Stimulated activated CD4-positive, alpha-beta T cell treated with anti-CD3 and anti-CD28 coated beads, Interleukin-2, amount 100 ng/mL, for 48 hours (primary cell): Measurements from ENCODE around the gene PTTG1IP.
A peak's percentile ranks its signal among the peaks of the same experiment; 100 is the strongest.
"Not testable (repeated sequence)": the region's sequence is repeated elsewhere in the genome, so short reads cannot be mapped to it uniquely, and the experiment has no call there.

Source experiments
- DNase-seq, 2 donors: peaks; one replicate each; pipeline ENCODE4 v3.0.0-alpha.2; 2020

The PTTG1IP gene

GRCh38 chr21:44880405-44881197, 7.1 kb upstream of the PTTG1IP start:
- DNase-seq, result no peak

- DNase-seq, result not testable (repeated sequence)
These were observed 5.7 kb upstream of the PTTG1IP start for GRCh38 chr21:44879238-44879637.

DNA sequence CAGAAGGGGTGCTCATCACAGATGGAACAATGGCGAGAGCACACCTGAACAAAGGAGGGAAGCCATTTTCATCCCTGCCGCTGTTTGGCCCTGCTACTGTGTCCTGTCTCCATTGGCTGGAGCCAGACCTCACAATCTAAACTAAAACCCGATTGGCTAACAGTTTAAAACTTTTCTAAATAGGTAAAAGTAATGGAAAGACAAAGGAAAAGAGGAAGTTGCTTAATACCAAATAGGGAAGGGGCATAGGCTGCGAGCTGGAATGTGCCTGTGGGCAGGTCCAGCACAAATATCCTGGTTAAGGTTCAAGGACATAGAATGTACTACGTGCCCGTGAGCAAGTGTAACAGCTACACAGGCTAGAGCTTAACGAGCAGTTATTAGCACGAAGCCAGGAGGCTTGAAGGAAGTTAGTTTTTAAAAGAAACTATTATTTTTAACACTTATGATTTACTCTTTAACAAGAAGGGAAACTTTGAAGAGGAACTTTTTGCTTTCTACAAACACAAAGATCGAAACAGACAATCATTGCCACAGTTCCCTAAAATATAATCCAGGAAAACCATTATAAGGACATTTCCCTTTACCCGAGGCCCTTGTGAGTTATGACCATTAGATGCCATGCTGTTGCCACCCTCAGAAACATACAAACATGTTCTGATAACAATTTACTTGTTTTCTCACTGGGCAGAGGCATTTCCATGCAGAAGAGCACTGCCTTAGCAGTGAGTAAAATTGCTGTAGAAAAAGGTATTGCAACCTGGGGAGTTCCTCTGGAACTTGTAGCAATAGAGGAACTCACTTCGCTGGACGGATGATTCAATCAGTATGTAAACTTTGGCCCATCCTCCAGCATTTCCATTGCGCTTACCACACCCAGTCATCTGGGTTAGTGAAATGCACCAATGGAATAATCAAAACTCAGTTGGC, 4.8 kb upstream of the PTTG1IP start:
- no peak for DNase-seq

DNA sequence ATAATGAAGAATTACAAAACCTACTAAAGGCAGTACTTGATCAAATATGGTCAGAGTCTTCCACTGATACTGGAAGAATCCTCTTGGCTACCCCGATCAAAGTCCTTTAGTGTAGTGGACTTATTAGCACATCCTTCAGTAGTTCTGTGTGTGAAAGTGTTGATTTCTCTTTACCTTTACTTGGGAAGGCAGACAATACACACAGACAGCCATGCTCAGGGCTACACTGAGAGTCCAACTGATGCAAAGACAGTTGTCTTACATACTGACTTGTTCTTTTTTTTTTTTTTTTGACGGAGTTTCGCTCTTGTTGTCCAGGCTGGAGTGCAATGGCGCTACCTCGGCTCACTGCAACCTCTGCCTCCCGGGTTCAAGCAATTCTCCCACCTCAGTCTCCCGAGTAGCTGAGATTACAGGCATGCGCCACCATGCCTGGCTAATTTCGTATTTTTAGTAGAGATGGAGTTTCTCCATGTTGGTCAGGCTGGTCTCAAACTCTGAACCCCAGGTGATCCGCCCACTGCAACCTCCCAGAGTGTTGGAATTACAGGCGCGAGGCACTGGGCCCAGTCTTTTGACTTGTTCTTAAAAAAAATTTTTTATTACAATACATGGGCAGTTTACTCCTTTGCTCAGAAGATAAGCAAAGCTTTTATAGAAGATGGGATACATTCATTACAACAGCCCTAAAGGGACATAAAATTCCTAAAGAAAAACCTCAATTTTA, 3.5 kb upstream of the PTTG1IP start:
- DNase-seq, result no peak

DNA sequence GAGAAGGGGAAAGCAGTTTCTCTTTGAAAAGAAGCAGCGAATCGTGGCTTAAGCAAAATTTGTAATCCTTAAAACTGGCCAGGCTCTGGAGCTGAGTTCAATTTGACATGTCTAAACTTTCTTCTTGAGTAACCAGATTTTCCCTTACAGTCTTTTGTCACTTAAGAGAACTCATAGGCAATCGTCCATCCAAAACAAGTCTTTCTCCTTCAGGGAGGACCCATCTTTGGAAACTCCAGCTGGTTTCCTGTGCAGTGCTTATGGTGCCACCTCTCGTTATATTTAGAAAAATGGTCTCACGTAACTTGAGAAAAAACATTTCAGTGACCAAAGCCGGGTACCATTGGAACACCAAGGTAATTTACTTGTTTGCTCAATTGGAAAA, 1.8 kb upstream of the PTTG1IP start:
- no peak for DNase-seq

- peak in 1 of 2 donors; percentile 33 for DNase-seq
These were observed 1.2 kb upstream of the PTTG1IP start for GRCh38 chr21:44874497-44875315.

- DNase-seq, result no peak
These were observed 678 bp upstream of the PTTG1IP start for GRCh38 chr21:44874240-44874496.

GRCh38 chr21:44872649-44873355, 688 bp downstream of the PTTG1IP start:
- no peak for DNase-seq

DNA sequence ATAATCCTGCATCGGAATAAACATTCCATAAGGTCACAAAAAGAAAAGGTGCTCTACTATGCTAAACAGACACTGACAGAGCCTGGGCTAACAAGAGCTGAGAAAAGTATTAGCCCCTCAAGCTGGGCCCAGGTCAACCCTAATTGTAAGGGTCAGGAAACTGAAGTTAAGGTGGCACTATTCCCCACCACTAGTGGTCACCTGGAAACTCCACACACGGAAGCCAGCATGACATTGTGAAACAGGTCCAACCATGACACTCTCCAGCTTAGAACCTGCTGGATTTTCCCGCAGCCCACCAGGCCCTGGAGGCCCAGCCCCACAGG, 1.2 kb downstream of the PTTG1IP start:
- no peak for DNase-seq

DNA sequence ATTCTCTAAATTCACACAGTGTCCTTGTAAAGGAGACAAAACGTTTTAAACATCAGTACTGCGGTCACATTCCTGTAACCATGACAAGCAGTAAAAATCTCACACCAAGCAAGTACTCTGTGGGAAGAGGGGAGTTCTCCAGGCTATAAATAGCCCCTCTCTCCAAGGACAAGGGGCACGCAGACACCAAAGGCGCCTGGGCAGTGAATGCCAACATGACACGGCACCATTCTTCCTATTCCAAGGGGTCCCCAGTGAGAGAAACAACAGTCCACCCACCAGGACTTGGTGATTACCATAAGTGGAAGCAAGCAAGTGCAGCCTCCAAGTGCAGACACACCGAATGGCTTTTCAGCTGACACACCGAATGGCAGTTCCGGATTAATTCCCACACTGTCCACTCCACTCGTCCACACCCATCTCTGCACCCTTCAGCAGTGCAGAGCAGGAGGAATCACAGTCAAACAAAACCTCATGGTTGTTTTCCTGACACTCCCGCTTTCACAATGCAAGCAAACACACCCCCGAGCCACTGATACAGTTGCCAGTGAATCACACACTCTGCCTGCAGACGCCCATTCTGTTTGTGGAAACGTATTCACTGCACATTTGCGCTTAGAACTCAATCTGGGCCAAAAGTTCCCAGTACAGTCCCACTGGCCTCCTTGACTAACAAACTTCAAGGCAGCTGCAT, 1.8 kb downstream of the PTTG1IP start:
- no peak for DNase-seq

- no peak for DNase-seq
These were observed 2.6 kb downstream of the PTTG1IP start for GRCh38 chr21:44870748-44871495.

- DNase-seq, result no peak
These were observed 3.4 kb downstream of the PTTG1IP start for GRCh38 chr21:44869781-44870747.

DNA sequence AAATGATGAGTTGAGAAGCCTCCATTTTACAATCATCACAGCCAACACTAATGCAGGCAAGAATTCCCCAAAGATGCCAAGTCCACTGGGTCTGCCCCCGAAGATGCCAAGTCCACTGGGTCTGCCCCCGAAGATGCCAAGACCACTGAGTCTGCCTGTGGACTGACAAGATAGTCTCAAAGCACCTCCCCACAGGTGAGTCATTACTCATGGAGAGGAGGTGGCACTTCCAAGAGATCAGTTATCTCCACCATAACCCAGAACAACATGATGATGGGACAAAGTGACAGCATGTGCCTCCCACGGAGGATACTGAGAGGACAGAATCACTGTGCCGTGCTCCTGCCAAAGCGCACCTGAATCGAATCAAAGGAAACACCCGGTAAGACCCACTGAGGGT, 4.8 kb downstream of the PTTG1IP start:
- no peak for DNase-seq

DNA sequence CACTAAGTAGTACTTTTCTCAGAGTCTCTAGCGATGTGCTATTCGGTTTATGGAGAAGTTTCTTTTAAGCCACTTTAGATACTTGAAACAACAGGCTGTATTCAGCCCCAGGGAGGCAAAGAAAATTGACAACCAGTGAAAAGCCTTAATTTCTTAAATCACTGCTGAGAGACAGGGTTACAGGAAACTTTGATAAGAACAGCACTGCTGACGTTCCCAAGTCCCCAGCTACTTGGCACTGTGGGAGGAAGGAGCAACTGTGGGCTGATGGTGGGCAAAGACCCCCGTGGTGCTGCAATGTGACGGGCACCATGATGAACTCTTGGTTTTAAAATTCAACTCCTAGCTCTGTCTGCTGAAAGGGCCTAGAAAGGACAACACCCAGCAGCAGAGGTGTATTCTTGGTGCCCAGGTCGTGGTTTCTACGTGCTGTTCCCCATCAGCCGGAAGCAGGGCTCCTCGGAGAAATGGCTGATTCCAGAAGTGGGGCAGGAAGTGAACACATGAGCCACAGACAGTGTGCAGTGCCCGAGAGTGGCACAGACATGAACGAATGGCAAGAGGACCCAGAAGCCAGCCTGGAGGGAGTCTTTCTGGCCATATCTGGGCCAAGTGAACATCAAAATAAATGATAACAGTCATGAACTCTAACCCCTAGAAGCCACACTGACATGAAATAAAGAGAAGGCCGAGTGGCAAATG, 5.3 kb downstream of the PTTG1IP start:
- no peak for DNase-seq

DNA sequence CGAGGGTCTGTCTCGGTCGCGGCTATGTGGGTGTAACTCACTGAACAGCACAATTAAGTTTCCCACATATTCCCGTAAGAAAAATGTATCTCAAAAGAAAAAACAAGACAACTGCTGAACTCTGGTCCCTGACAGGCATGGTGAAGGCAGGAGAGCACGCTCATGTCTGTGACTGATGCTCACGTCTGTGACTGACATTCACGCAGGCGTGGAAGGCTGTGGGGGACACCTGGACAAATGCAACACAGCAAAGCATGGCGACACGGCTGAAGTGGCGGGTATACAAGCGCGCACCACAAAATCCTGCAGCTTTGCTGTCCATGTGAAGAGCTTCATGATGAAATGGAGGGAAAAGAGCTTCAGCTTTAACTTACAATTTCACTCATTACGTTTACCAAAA, 6.0 kb downstream of the PTTG1IP start:
- DNase-seq, result no peak

DNA sequence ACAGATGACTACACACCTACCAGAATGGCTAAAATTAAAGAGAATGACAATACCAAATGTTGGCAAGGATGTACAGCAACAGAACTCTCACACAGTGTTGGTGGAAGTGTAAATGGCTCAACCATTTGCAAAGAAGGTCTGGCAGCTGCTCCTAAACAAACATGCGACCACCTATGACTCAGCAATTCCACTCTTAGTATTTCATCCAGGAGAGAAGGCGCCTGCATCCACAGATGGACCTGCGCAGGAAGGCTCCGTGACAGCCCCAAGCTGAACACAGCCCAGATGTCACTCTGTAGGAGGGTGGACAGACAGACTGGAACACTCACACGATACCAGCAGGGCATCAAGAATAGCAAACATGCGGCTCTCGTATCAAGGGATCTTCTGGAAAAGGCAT, 6.7 kb downstream of the PTTG1IP start:
- no peak for DNase-seq

GRCh38 chr21:44865561-44866280, 7.8 kb downstream of the PTTG1IP start:
- DNase-seq, result no peak
